NK-92 (cell line): Measurements from ENCODE around the gene CD79B.
"Not testable (repeated sequence)": the region's sequence is repeated elsewhere in the genome, so short reads cannot be mapped to it uniquely, and the experiment has no call there.

Experiments used
- DNase-seq: peaks from one replicate; lab custom pipeline; 2025; ENCODE audit not compliant: unreplicated experiment; lab: John Stamatoyannopoulos, UW

Gene CD79B

GRCh38 chr17:63915753-63916152, 16.4 kb downstream of the CD79B start:
- DNase-seq: not testable (repeated sequence)

- no peak for DNase-seq
These were observed 17.7 kb downstream of the CD79B start for GRCh38 chr17:63914471-63914870.

- no peak for DNase-seq
These were observed 20.5 kb downstream of the CD79B start for GRCh38 chr17:63911657-63912100.

- DNase-seq: no peak
These were observed 21.0 kb downstream of the CD79B start, which contains the start of gene CSHL1 for GRCh38 chr17:63911041-63911635. CSHL1 (minus strand) TSS chr17:63911258; CDS start chr17:63911196, 62 bp downstream.

GRCh38 chr17:63910096-63910495, 22.0 kb downstream of the CD79B start:
- DNase-seq: no peak

GRCh38 chr17:63909586-63909985, 22.5 kb downstream of the CD79B start:
- not testable (repeated sequence) for DNase-seq

GRCh38 chr17:63907161-63907778, 24.9 kb downstream of the CD79B start:
- DNase-seq: not testable (repeated sequence)

- DNase-seq: not testable (repeated sequence)
These were observed 27.3 kb downstream of the CD79B start for GRCh38 chr17:63904796-63905195.

GRCh38 chr17:63903787-63904201, 28.3 kb downstream of the CD79B start:
- not testable (repeated sequence) for DNase-seq

- DNase-seq: not testable (repeated sequence)
These were observed 30.2 kb downstream of the CD79B start for GRCh38 chr17:63901971-63902370.

GRCh38 chr17:63898899-63899798, 33.0 kb downstream of the CD79B start:
- DNase-seq: not testable (repeated sequence)

GRCh38 chr17:63896524-63897354, 35.4 kb downstream of the CD79B start, which contains the start of gene CSH1:
CSH1 (minus strand) TSS chr17:63896574; CDS start chr17:63896511, 63 bp downstream.
- DNase-seq: not testable (repeated sequence)

GRCh38 chr17:63894821-63895220, 37.3 kb downstream of the CD79B start:
- not testable (repeated sequence) for DNase-seq

GRCh38 chr17:63894021-63894420, 38.1 kb downstream of the CD79B start:
- not testable (repeated sequence) for DNase-seq

- DNase-seq: not testable (repeated sequence)
These were observed 39.7 kb downstream of the CD79B start for GRCh38 chr17:63892316-63893037.

GRCh38 chr17:63889026-63889848, 42.9 kb downstream of the CD79B start:
- DNase-seq: not testable (repeated sequence)

- not testable (repeated sequence) for DNase-seq
These were observed 47.0 kb downstream of the CD79B start for GRCh38 chr17:63885119-63885518.

- not testable (repeated sequence) for DNase-seq
These were observed 49.5 kb downstream of the CD79B start for GRCh38 chr17:63882626-63883126.
